WTC11 (cell line): Measurements from ENCODE around the gene PRDM5. TPM values are rescaled to one million over a fixed set of nuclear protein-coding genes. Genes with fewer than 3 reads are reported as not detected.

ENCODE experiments used
- ATAC-seq: fragments of 200-7000 bp; cut with Tn5 transposase; 2 replicates; pipeline ENCODE4 v1.10.0; 2021; ENCODE audit warnings: mild to moderate bottlenecking, moderate library complexity
- CTCF ChIA-PET: fragments of 300-600 bp; sonication (Branson Sonifier 250); formaldehyde crosslinking; loops from one replicate; lab custom pipeline; 2021; ENCODE audit warnings: antibody characterized with exemption; lab: Charles Lee
- POLR2A ChIA-PET: fragments of 350-600 bp; sonication (Branson Sonifier 250); formaldehyde crosslinking; loops from one replicate; lab custom pipeline; 2021; ENCODE audit warnings: antibody characterized with exemption; lab: Charles Lee
- DNase-seq: peaks from one replicate; pipeline ENCODE4 v3.0.0; 2021; ENCODE audit warnings: low spot score
- H3K27ac Mint-ChIP-seq: 2 replicates; pipeline ENCODE4 v1.8.0; 2021; ENCODE audit warnings: mixed read lengths
- H3K27me3 Mint-ChIP-seq: 2 replicates; pipeline ENCODE4 v1.8.0; 2021; ENCODE audit warnings: low read depth, mild to moderate bottlenecking, moderate library complexity, mixed read lengths
- H3K36me3 Mint-ChIP-seq: 2 replicates; pipeline ENCODE4 v1.8.0; 2021; ENCODE audit warnings: mixed read lengths
- H3K4me1 Mint-ChIP-seq: 2 replicates; pipeline ENCODE4 v1.8.0; 2022; ENCODE audit warnings: mixed read lengths
- H3K4me3 Mint-ChIP-seq: 2 replicates; pipeline ENCODE4 v1.8.0; 2021; ENCODE audit warnings: mild to moderate bottlenecking, moderate library complexity, mixed read lengths
- H3K9me3 Mint-ChIP-seq: 2 replicates; pipeline ENCODE4 v1.8.0; 2021; ENCODE audit warnings: mixed read lengths
- AFF4 ChIP-seq: sonication (generic); formaldehyde crosslinking; IDR thresholded peaks from 2 replicates; pipeline ENCODE4 v1.8.1; 2023; ENCODE audit warnings: mild to moderate bottlenecking, missing genetic modification reagents, borderline replicate concordance
- CDX4 ChIP-seq: fragments of 250-450 bp; sonication (Bioruptor Pico); IDR thresholded peaks from 2 replicates; pipeline ENCODE4 v1.9.0; 2021; ENCODE audit warnings: moderate library complexity, mild to moderate bottlenecking, inconsistent platforms, borderline replicate concordance
- E2F4 ChIP-seq: sonication (generic); formaldehyde crosslinking; IDR thresholded peaks from 2 replicates; pipeline ENCODE4 v1.8.1; 2022; ENCODE audit warnings: low read depth, mild to moderate bottlenecking, moderate library complexity, missing genetic modification reagents, borderline replicate concordance
- E2F5 ChIP-seq: sonication (generic); formaldehyde crosslinking; IDR thresholded peaks from 2 replicates; pipeline ENCODE4 v1.8.1; 2022; ENCODE audit warnings: mild to moderate bottlenecking, moderate library complexity, missing genetic modification reagents
- ESRRA ChIP-seq: sonication (generic); formaldehyde crosslinking; IDR thresholded peaks from 2 replicates; pipeline ENCODE4 v1.8.1; 2022; ENCODE audit warnings: mild to moderate bottlenecking, missing genetic modification reagents, borderline replicate concordance
- FOXP1 ChIP-seq: sonication (generic); formaldehyde crosslinking; IDR thresholded peaks from 2 replicates; pipeline ENCODE4 v1.8.0; 2022; ENCODE audit warnings: missing genetic modification reagents, mild to moderate bottlenecking, moderate library complexity, borderline replicate concordance
- GABPB1 ChIP-seq: sonication (generic); formaldehyde crosslinking; IDR thresholded peaks from 2 replicates; pipeline ENCODE4 v1.8.1; 2023; ENCODE audit warnings: mild to moderate bottlenecking, missing genetic modification reagents
- GTF2I ChIP-seq: fragments of 250-450 bp; sonication (Bioruptor Pico); conservative IDR thresholded peaks from 2 replicates; pipeline ENCODE4 v1.4.0; 2021; ENCODE audit warnings: mild to moderate bottlenecking
- HMGXB4 ChIP-seq: sonication (generic); formaldehyde crosslinking; IDR thresholded peaks from 2 replicates; pipeline ENCODE4 v1.8.1; 2023; ENCODE audit warnings: mild to moderate bottlenecking, moderate library complexity, missing genetic modification reagents
- IRF1 ChIP-seq: sonication (generic); formaldehyde crosslinking; IDR thresholded peaks from 2 replicates; pipeline ENCODE4 v1.8.0; 2023; ENCODE audit warnings: missing genetic modification reagents
- IRF2 ChIP-seq: sonication (generic); formaldehyde crosslinking; IDR thresholded peaks from 2 replicates; pipeline ENCODE4 v1.8.0; 2022; ENCODE audit warnings: low read depth, missing genetic modification reagents, borderline replicate concordance
- JAZF1 ChIP-seq: fragments of 250-450 bp; sonication (Bioruptor Pico); IDR thresholded peaks from 2 replicates; pipeline ENCODE4 v1.9.0; 2021; ENCODE audit warnings: moderate library complexity, mild to moderate bottlenecking, inconsistent platforms
- MAX ChIP-seq: sonication (generic); formaldehyde crosslinking; IDR thresholded peaks from 2 replicates; pipeline ENCODE4 v1.8.0; 2022; ENCODE audit warnings: mild to moderate bottlenecking, missing genetic modification reagents
- NFATC4 ChIP-seq: fragments of 250-450 bp; sonication (Bioruptor Pico); IDR thresholded peaks from 2 replicates; pipeline ENCODE4 v1.9.0; 2021; ENCODE audit warnings: mild to moderate bottlenecking
- NFE2L1 ChIP-seq: sonication (generic); formaldehyde crosslinking; IDR thresholded peaks from 2 replicates; pipeline ENCODE4 v1.8.1; 2023; ENCODE audit warnings: missing genetic modification reagents
- NFYB ChIP-seq: sonication (generic); formaldehyde crosslinking; conservative IDR thresholded peaks from 2 replicates; pipeline ENCODE4 v1.8.0; 2022; ENCODE audit warnings: low read depth, missing genetic modification reagents
- NR2C2 ChIP-seq: sonication (generic); formaldehyde crosslinking; IDR thresholded peaks from 2 replicates; pipeline ENCODE4 v1.8.0; 2022; ENCODE audit warnings: mild to moderate bottlenecking, missing genetic modification reagents
- SMAD4 ChIP-seq: sonication (generic); formaldehyde crosslinking; IDR thresholded peaks from 2 replicates; pipeline ENCODE4 v1.8.0; 2022; ENCODE audit warnings: mild to moderate bottlenecking, missing genetic modification reagents
- SOX15 ChIP-seq: fragments of 250-450 bp; sonication (Bioruptor Pico); IDR thresholded peaks from 2 replicates; pipeline ENCODE4 v1.9.0; 2021; ENCODE audit warnings: mild to moderate bottlenecking
- TCF7 ChIP-seq: sonication (generic); formaldehyde crosslinking; IDR thresholded peaks from 2 replicates; pipeline ENCODE4 v1.8.0; 2022; ENCODE audit warnings: mild to moderate bottlenecking, low read depth, missing genetic modification reagents, moderate library complexity
- TEAD1 ChIP-seq: sonication (generic); formaldehyde crosslinking; IDR thresholded peaks from 2 replicates; pipeline ENCODE4 v1.8.0; 2022; ENCODE audit warnings: mild to moderate bottlenecking, missing genetic modification reagents
- ZBTB21 ChIP-seq: sonication (generic); formaldehyde crosslinking; IDR thresholded peaks from 2 replicates; pipeline ENCODE4 v1.8.1; 2023; ENCODE audit warnings: mild to moderate bottlenecking, missing genetic modification reagents, borderline replicate concordance
- ZNF416 ChIP-seq: fragments of 250-450 bp; sonication (Bioruptor Pico); IDR thresholded peaks from 2 replicates; pipeline ENCODE4 v1.9.0; 2021; ENCODE audit warnings: mild to moderate bottlenecking, inconsistent platforms
- total RNA-seq: library from RNA; stranded (reverse); gene quantifications from 3 replicates; pipeline ENCODE4 v1.2.3, GENCODE V29; 2021

The PRDM5 gene
- total RNA-seq, 1 experiment from 2014 or later = 47.0 TPM

GRCh38 chr4:120819805-120820437 is 102.6 kb downstream of the PRDM5 start:
- no peak for ATAC-seq
- H3K27ac Mint-ChIP-seq = no peak overlapping the region
- no peaks in the 10 kb centered on the region for H3K9me3 Mint-ChIP-seq
- H3K27me3 Mint-ChIP-seq = no peaks in the 10 kb centered on the region
- H3K36me3 Mint-ChIP-seq = no peaks in the 10 kb centered on the region
- DNase-seq = no peak
- H3K4me3 Mint-ChIP-seq = no peak overlapping the region
- CTCF ChIA-PET = no interaction called here
- peaks cover 19% of the 10 kb centered on the region for H3K4me1 Mint-ChIP-seq
- no peak for TF ChIP-seq GABPB1 (CRISPR knock-in tag)
- TF ChIP-seq E2F4 (CRISPR knock-in tag) = no peak
- no peak for TF ChIP-seq NFE2L1
- TF ChIP-seq GTF2I = no peak
- TF ChIP-seq NFATC4 (CRISPR knock-in tag) = no peak
- no peak for TF ChIP-seq SOX15 (CRISPR knock-in tag)
- TF ChIP-seq IRF2 (CRISPR knock-in tag) = no peak
- no peak for TF ChIP-seq FOXP1 (CRISPR knock-in tag)
- no peak for TF ChIP-seq ZNF416 (CRISPR knock-in tag)
- TF ChIP-seq IRF1 (CRISPR knock-in tag) = no peak
- TF ChIP-seq ZBTB21 (CRISPR knock-in tag) = no peak
- no peak for TF ChIP-seq E2F5
- TF ChIP-seq HMGXB4 (CRISPR knock-in tag) = no peak
- no peak for TF ChIP-seq NR2C2 (CRISPR knock-in tag)
- TF ChIP-seq SMAD4 (CRISPR knock-in tag) = no peak
- no peak for TF ChIP-seq NFYB (CRISPR knock-in tag)
- no peak for TF ChIP-seq TEAD1 (CRISPR knock-in tag)
- no peak for TF ChIP-seq TCF7 (CRISPR knock-in tag)
- TF ChIP-seq CDX4 (CRISPR knock-in tag) = no peak
- no peak for TF ChIP-seq MAX (CRISPR knock-in tag)
- TF ChIP-seq, all 79 proteins: peak for 0
- POLR2A ChIA-PET = no interaction called here

GRCh38 chr4:120816296-120816965 is 106.1 kb downstream of the PRDM5 start:
- no peak for DNase-seq
- Mint-ChIP-seq H3K27me3 (no peaks in the 10 kb centered on the region), H3K27ac (peak overlapping the region; percentile 84), H3K9me3 (no peaks in the 10 kb centered on the region), H3K4me1 (no peaks in the 10 kb centered on the region), H3K4me3 (no peak overlapping the region), H3K36me3 (peaks cover 3% of the 10 kb centered on the region; the same call in 1 of the 2 replicates)
- ATAC-seq = no peak
- ChIA-PET CTCF (no interaction called here), POLR2A (no interaction called here)
- TF ChIP-seq ESRRA (no peak), JAZF1 (CRISPR knock-in tag) (no peak), AFF4 (CRISPR knock-in tag) (no peak), HMGXB4 (CRISPR knock-in tag) (no peak)
